ENCODE measurements around the gene RHBDD3.
A peak's percentile ranks its signal among the peaks of the same experiment; 100 is the strongest.
"Not testable (repeated sequence)": the region's sequence is repeated elsewhere in the genome, so short reads cannot be mapped to it uniquely, and the experiment has no call there.

Gene RHBDD3

GRCh38 chr22:29268511-29269229 is 889 bp upstream of the RHBDD3 start:
- peak; percentile 38 for DNase-seq

DNA sequence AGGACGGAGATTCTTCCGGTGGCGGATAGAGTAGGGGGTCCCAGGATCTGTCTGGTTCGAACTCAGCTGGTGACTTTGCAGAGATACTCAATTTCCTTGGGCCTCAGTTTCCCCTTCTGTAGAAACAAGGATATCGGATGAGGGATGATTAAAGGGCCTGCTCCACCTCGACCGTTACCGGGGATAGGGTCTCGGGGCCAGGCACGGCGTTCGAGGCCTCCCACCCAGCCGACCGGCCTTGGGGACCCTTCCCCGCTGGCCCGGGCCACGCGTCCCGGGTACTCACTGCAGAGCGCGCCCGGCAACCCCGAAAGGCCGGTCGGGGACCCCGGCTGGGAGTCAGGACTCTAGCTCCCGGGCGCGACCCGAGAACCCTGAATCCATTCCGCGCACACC is 321 bp downstream of the RHBDD3 start:
- no peak for DNase-seq

DNA sequence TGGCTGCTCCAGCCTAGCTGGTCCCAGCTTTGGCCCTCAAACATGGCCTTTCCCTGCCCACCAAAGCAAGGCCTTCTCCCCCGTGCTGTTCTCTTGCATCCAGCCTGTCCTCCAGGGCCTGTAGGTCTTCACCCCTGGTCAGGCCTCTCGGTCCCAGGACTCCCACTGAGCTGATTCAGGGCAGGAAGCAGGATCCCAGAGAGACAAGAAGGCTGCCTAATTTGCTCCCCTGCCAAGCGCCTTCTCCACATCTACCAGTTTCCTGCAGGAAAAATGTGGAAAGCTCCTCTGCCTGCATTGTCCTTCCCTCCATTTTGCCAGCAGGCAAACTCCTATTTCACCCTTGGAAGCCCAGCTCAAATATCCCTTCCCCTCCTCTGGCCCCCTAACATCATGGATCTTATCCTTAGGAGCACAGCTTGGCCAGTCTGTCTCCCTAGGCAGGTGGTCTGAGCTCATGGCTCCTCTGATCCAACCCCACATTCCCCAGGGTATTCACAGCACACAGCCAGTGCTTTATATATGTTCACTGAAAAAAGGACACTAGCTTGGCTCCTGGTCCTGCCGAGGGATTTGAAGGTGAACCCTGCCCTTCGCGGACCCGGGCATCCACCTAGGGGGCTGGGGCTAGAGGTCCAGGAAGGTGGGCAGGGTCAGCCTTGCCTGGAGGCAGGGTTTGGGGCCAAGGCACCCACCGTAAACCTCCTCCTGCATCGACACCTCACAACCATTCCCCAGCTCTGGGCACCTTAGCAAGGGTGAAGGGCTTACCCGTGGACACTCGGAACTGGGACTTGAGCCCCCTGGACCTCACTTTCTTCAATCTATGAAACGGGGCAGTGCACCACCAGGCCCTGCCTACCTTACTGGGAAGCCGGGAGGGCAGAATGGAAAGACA is 968 bp downstream of the RHBDD3 start:
- DNase-seq, result no peak

DNA sequence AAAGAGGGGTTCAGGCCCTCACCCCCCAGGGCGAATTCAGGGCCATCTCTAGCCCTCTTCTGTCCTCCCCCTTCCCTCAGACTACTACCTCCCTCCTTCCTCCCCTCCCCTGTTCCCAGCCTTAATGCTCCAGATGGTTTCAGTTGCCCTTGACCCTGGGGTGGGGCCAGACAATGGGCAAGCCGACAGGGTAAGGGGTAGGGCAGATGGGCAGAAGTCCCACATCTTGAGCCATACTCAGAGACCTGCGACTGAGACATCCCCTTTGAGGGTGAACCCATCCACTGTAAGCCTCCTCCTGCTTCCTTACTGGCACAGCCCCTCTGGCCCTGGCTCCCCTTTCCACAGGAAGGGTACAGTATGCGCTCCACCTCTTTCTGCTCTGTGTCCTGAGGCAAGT is 1.9 kb downstream of the RHBDD3 start:
- DNase-seq, result no peak

GRCh38 chr22:29265305-29265704 is 2.5 kb downstream of the RHBDD3 start:
- DNase-seq, result no peak

DNA sequence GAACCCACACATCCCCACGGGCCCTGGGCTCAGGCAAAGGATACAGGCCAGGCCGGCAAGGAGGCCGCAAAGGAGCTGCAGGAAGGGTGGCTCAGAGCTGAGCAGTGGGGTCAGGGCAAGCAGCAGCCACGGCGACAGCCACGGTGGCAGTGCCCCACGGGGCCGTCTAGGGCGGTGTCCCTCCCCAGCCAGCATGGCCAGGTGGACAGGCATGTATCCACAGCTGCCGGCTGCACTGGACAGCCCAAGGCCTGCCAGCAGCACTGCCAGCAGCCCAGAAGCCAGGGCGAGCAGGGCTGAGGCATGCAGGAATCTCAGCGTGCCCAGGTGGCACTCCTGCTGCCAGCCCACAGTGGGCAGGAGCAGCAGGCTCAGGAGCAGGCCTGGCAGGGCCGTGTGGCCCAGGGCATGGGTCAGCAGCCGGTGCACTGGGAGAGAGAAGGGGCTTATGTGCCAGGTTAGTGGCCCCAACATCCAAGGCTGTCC is 3.9 kb downstream of the RHBDD3 start:
- no peak for DNase-seq

- DNase-seq, result no peak
Observed at GRCh38 chr22:29260601-29261315, 7.0 kb downstream of the RHBDD3 start.

DNA sequence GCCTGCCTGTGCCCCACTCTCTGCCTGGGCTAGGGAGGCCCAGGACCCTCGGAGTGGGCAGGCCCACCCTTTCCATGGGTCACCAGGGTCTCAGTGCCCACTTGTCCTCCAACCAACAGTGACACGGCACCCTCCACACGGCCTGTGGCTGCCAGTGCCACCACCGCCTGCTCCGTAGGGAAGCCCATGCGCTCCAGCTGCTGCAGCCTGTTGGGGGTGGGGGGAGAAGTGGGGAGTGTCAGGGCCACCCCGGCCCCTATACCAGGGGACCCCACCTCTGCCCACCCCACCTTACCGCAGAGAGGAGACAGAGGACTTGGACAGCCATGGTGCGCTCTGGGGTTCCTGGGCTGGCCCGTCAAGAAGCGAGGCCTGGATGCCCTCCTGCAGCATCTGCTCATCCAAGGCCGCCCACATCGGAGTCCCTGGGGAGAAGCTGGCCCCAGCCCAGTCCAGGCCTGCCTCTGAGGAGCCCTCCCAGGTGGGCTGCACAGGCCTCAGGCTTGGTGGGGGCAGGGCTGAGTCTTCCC is 7.7 kb downstream of the RHBDD3 start:
- no peak for DNase-seq

GRCh38 chr22:29259253-29259899 is 8.4 kb downstream of the RHBDD3 start:
- no peak for DNase-seq

GRCh38 chr22:29258407-29259252 is 9.2 kb downstream of the RHBDD3 start:
- no peak for DNase-seq

GRCh38 chr22:29257751-29258181 is 10.0 kb downstream of the RHBDD3 start:
- no peak for DNase-seq

DNA sequence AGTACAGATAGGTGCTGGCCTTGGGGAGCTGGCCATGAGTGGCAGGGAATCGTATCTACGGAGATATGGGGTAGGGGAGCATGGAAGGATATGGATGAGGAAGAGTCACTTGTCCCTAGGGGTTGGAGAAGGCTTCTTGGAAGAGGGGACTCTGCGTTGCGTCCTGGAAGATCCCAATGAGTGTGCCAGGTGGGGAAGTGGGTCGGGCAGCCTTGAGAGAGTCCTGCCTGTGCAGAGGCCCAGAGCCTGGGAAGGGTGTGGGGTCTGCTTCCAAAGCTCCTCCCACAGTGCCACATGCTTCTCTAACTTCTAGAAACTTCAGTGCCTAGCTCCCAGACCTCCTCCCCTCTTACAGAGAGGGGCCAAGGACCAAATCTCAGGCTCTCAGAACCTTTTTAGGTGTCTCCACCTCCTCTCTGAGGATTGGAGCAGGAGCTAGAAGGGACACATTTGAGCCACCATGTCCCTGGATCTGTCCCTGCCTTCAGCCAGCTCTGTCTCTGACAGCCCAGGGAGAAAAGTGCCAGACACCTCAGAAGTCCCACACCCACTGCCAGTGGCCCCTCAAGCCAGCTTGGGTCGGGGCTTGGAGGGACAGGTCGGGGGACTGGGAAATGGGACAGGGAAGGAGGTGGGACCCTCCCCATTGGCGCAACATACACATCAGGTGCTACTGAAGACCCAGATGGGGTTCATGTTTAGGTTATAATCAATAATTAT is 11.0 kb downstream of the RHBDD3 start:
- no peak for DNase-seq

- DNase-seq, result no peak
Observed at GRCh38 chr22:29255064-29255621, 12.6 kb downstream of the RHBDD3 start.

GRCh38 chr22:29254286-29254660 is 13.5 kb downstream of the RHBDD3 start:
- no peak for DNase-seq

DNA sequence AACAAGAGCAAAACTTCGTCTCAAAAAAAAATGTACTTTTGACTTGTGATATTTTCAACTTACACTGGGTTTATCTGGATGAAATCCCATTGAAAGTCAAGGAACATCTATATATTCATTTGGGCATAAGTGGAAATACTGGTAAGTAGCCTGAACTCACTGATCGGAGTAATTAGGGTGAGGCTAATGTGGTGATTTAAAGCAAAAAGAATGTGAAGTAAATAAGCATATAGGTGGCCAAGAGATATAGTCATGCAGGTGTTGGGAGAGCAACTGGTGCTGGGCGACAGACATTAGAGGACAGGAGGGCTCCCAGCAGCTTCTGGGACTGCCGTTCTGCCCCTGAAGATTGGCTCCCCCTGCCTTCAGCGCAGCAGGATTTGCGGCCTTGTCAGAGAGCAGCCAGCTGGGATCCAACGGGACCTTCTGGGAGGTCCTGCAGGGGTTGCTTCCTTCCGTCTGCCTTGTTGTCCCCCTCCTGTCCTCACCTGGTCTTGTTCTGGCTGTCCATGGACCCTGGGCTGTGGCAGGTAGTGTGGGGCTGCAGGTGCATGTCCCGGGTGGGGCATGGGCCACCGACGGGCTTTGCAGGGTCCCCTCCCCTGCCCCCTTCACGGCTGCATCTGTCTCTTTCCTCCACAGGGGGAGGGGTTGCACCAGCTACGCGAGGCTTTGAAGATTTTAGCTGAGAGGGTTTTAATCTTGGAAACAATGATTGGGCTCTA is 14.1 kb downstream of the RHBDD3 start:
- DNase-seq, result no peak

DNA sequence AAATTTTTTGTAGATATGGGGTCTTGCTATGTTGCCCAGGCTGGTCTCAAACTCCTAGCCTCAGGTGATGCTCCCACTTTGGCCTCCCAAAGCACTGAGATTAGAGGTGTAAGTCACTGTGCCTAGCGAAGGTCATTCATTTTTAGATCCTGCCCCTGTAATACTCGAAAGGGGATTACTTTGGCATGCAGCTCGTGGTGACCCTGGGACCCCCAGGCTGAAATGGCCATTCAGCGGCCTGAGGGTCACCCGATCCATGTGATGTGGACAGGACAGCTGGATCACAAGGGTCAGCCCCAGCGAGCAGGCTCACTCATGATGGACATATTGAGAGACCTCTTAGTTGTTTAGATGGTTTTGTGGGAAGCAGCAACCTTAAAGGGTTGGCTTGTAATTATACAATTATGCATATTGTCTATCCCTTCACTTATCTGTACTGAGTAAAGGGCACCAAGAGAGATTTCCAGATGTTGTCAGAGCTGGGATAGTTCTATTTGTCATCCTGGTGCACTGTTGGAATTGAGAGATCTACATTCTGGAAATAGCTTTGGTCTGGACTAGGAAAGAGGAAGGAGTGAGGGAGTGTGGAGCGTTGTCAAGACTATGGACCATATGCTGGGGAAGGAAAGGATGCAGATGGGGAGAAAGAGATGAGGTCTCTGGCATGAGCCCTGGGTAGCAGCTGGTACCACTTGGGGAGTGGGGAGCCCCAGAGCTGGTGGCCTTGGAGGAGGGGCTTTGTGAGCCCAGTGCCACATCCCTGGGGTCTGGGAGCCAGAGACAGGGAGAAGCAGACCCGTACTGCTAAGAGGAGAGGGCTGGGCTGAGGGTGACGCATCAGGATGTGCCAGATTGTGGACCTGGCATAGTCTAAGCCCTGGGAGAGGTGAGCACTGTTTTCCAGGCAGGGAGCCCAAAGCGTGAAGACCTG is 15.5 kb downstream of the RHBDD3 start:
- DNase-seq, result no peak

DNA sequence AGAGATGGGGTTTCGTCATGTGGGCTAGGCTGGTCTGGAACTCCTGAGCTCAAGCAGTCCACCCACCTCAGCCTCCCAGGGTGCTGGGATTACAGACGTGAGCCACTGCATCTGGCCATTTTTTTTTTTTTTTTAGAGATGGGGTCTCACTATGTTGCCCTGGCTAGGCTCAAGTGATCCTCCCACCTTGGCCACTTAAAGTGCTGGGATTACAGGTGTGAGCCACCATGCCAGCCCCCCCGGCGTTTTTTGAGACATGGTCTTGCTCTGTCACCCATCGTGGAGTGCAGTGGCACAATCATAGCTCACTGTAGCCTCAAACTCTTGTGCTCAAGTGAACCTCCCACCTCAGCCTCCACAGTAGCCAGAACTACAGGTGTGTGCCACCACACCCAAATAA is 16.5 kb downstream of the RHBDD3 start:
- DNase-seq, result no peak

- not testable (repeated sequence) for DNase-seq
Observed at GRCh38 chr22:29247891-29248290, 19.9 kb downstream of the RHBDD3 start.

Data from NCI-H446 treated with DMSO at 0.1 percent for 48 hours (cell line).